Loucy (cell line): Measurements from ENCODE around the gene KRTAP4-11.
"Not testable (repeated sequence)": the region's sequence is repeated elsewhere in the genome, so short reads cannot be mapped to it uniquely, and the experiment has no call there.

Experiments
- H2AFZ ChIP-seq: fragments of 200-600 bp; sonication (generic); 2 replicates; pipeline ENCODE4 v1.6.0; 2016; ENCODE audit warnings: antibody characterized with exemption, mild to moderate bottlenecking, low read length, moderate library complexity
- H3F3A ChIP-seq: fragments of 200-600 bp; 2 replicates; pipeline ENCODE4 v1.6.0; 2016; ENCODE audit warnings: antibody characterized with exemption, low read depth, mild to moderate bottlenecking
- H3K27me3 ChIP-seq: fragments of 200-600 bp; sonication (generic); 2 replicates; pipeline ENCODE4 v1.6.1; 2014; ENCODE audit warnings: low read length, mild to moderate bottlenecking; ENCODE audit not compliant: insufficient read depth, poor library complexity, severe bottlenecking
- H3K36me3 ChIP-seq: fragments of 200-600 bp; sonication (generic); 2 replicates; pipeline ENCODE4 v1.6.1; 2016; ENCODE audit warnings: low read length; ENCODE audit not compliant: insufficient read depth
- H3K4me1 ChIP-seq: fragments of 200-600 bp; sonication (generic); 2 replicates; pipeline ENCODE4 v1.5.1; 2014; ENCODE audit warnings: low read length, mild to moderate bottlenecking; ENCODE audit not compliant: insufficient read depth, poor library complexity, severe bottlenecking
- H3K4me2 ChIP-seq: fragments of 200-600 bp; sonication (generic); 2 replicates; pipeline ENCODE4 v1.6.0; 2014; ENCODE audit warnings: antibody characterized with exemption, low read length, low read depth, mild to moderate bottlenecking; ENCODE audit not compliant: poor library complexity, severe bottlenecking
- H3K4me3 ChIP-seq: fragments of 200-600 bp; sonication (generic); 2 replicates; pipeline ENCODE4 v1.5.1; 2014; ENCODE audit warnings: low read length, mild to moderate bottlenecking, mixed read lengths; ENCODE audit not compliant: poor library complexity, severe bottlenecking
- H3K79me2 ChIP-seq: fragments of 200-600 bp; sonication (generic); 2 replicates; pipeline ENCODE4 v1.6.1; 2014; ENCODE audit warnings: low read length; ENCODE audit not compliant: insufficient read depth
- H3K9ac ChIP-seq: fragments of 200-600 bp; sonication (generic); 2 replicates; pipeline ENCODE4 v1.6.0; 2014; ENCODE audit warnings: mild to moderate bottlenecking, low read depth, low read length, moderate library complexity; ENCODE audit not compliant: poor library complexity, severe bottlenecking
- H3K9me2 ChIP-seq: fragments of 200-600 bp; sonication (generic); replicated peaks from 2 replicates; pipeline ENCODE4 v1.6.1; 2016; ENCODE audit warnings: low read depth, low read length, mixed read lengths
- H3K9me3 ChIP-seq: fragments of 200-600 bp; sonication (generic); 2 replicates; pipeline ENCODE4 v1.6.1; 2014; ENCODE audit warnings: mild to moderate bottlenecking, antibody characterized with exemption, low read length, low read depth; ENCODE audit not compliant: insufficient read depth
- H4K20me1 ChIP-seq: fragments of 200-600 bp; sonication (generic); 2 replicates; pipeline ENCODE4 v1.6.0; 2014; ENCODE audit warnings: antibody characterized with exemption, low read length, mild to moderate bottlenecking; ENCODE audit not compliant: insufficient read depth, poor library complexity, severe bottlenecking
- EZH2phosphoT487 ChIP-seq: fragments of 200-600 bp; IDR thresholded peaks from 2 replicates; pipeline ENCODE4 v1.6.1; 2018; ENCODE audit warnings: antibody characterized with exemption, mild to moderate bottlenecking, moderate library complexity, borderline replicate concordance
- TF ChIP-seq, protein P1 (sequence below): fragments of 200-600 bp; sonication (generic); conservative IDR thresholded peaks from 2 replicates; pipeline ENCODE4 v1.5.1; 2014; ENCODE audit warnings: mild to moderate bottlenecking, antibody characterized with exemption, low read length

The KRTAP4-11 gene

GRCh38 chr17:41117846-41118386 is at the start of gene KRTAP4-11:
Gene KRTAP4-11 (minus strand): TSS chr17:41118373. CDS start chr17:41118315, 58 bp downstream.
- not testable (repeated sequence) for H4K20me1 ChIP-seq, H3K4me2 ChIP-seq, H3K9me3 ChIP-seq, H3K36me3 ChIP-seq, H3K79me2 ChIP-seq, H3K4me3 ChIP-seq, H3K27me3 ChIP-seq, H3F3A ChIP-seq, H2AFZ ChIP-seq, H3K9ac ChIP-seq, H3K9me2 ChIP-seq
- peaks cover 49% of the 10 kb centered on the region for H3K4me1 ChIP-seq

- H3K79me2 ChIP-seq: no peaks in the 10 kb centered on the region
- no peaks in the 10 kb centered on the region for H3K9me2 ChIP-seq
- no peak overlapping the region for H3K9ac ChIP-seq
- no peak overlapping the region for H3K4me2 ChIP-seq
- H3K4me3 ChIP-seq: no peak overlapping the region
- no peak overlapping the region for H2AFZ ChIP-seq
- H3K4me1 ChIP-seq: peaks cover 4% of the 10 kb centered on the region
- H3K27me3 ChIP-seq: no peaks in the 10 kb centered on the region
- H3K36me3 ChIP-seq: no peaks in the 10 kb centered on the region
- H4K20me1 ChIP-seq: no peaks in the 10 kb centered on the region
- no peaks in the 10 kb centered on the region for H3K9me3 ChIP-seq
- no peaks in the 10 kb centered on the region for H3F3A ChIP-seq
- no peak for TF ChIP-seq EZH2phosphoT487
- TF ChIP-seq, protein P1, sequence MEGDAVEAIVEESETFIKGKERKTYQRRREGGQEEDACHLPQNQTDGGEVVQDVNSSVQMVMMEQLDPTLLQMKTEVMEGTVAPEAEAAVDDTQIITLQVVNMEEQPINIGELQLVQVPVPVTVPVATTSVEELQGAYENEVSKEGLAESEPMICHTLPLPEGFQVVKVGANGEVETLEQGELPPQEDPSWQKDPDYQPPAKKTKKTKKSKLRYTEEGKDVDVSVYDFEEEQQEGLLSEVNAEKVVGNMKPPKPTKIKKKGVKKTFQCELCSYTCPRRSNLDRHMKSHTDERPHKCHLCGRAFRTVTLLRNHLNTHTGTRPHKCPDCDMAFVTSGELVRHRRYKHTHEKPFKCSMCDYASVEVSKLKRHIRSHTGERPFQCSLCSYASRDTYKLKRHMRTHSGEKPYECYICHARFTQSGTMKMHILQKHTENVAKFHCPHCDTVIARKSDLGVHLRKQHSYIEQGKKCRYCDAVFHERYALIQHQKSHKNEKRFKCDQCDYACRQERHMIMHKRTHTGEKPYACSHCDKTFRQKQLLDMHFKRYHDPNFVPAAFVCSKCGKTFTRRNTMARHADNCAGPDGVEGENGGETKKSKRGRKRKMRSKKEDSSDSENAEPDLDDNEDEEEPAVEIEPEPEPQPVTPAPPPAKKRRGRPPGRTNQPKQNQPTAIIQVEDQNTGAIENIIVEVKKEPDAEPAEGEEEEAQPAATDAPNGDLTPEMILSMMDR: no peak
Measured at GRCh38 chr17:41167561-41167960, 49.4 kb upstream of the KRTAP4-11 start.

- H3K36me3 ChIP-seq: no peaks in the 10 kb centered on the region
- no peaks in the 10 kb centered on the region for H3K9me2 ChIP-seq
- no peaks in the 10 kb centered on the region for H3K27me3 ChIP-seq
- H3K9me3 ChIP-seq: no peaks in the 10 kb centered on the region
- no peak overlapping the region for H2AFZ ChIP-seq
- no peaks in the 10 kb centered on the region for H3F3A ChIP-seq
- no peak overlapping the region for H3K9ac ChIP-seq
- no peak overlapping the region for H3K4me2 ChIP-seq
- TF ChIP-seq, protein P1: no peak
- no peak for TF ChIP-seq EZH2phosphoT487
- no peaks in the 10 kb centered on the region for H4K20me1 ChIP-seq
- H3K4me3 ChIP-seq: no peak overlapping the region
- H3K4me1 ChIP-seq: peaks cover 4% of the 10 kb centered on the region
- no peaks in the 10 kb centered on the region for H3K79me2 ChIP-seq
Measured at GRCh38 chr17:41163828-41164227, 45.7 kb upstream of the KRTAP4-11 start.

DNA sequence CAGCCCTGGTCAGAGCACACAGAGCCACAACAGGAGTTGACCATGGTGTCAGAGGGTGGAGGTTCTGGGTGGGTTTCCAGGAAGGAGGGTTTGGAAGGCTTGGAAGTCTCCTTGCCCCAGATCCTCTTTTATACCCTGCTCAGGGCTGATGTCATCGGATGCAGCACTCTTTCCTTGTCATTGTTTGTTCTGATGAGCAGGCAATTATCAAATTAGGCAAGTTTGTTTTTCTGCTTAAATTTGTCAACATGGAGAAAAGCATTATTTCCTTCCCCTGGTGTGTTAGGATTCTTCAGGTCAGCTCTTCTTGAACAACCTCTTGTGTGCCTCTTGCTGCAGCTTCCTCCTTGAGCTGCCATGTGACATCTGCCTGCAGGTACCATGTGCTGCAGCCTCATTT is 42.5 kb upstream of the KRTAP4-11 start, which contains the start of gene KRTAP4-4:
Gene KRTAP4-4 (minus strand): TSS at position 101 of the 400 bp plus-strand sequence. CDS start 57 bp downstream, at position 44.
- Histone ChIP-seq H3K27me3 (no peaks in the 10 kb centered on the region), H2AFZ (peak within 1 kb of the TSS; percentile 53; the same call in 1 of the 2 replicates), H3K9ac (no peak within 1 kb of the TSS), H3K9me2 (no peaks in the 10 kb centered on the region), H3K79me2 (no peaks in the 10 kb centered on the region), H3K36me3 (no peaks in the 10 kb centered on the region), H3F3A (no peaks in the 10 kb centered on the region), H3K4me1 (peaks cover 4% of the 10 kb centered on the region), H4K20me1 (no peaks in the 10 kb centered on the region), H3K9me3 (no peaks in the 10 kb centered on the region), H3K4me2 (no peak within 1 kb of the TSS), H3K4me3 (no peak within 1 kb of the TSS)
- TF ChIP-seq EZH2phosphoT487: no peak
- TF ChIP-seq, protein P1: no peak

DNA sequence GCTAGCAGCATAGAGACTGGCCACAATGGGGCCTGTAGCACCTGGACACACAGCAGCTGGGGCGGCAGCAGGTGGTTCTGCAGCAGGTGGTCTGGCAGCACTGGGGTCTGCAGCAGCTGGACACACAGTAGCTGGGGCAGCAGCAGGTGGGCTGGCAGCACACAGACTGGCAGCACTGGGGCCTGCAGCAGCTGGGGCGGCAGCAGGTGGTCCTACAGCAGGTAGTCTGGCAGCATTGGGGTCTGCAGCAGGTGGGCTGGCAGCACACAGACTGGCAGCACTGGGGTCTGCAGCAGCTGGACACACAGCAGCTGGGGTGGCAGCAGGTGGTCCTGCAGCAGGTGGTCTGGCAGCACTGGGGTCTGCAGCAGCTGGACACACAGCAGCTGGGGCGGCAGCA is 42.0 kb upstream of the KRTAP4-11 start:
- H3K4me2 ChIP-seq, H3K9ac ChIP-seq, H4K20me1 ChIP-seq, H3K4me1 ChIP-seq, H3K27me3 ChIP-seq, H3F3A ChIP-seq, H3K79me2 ChIP-seq, H3K4me3 ChIP-seq, H3K36me3 ChIP-seq, H3K9me2 ChIP-seq, H2AFZ ChIP-seq, H3K9me3 ChIP-seq: not testable (repeated sequence)
